H1 (cell line): ENCODE measurements around the gene BCAR1. TPM values are rescaled to one million over a fixed set of nuclear protein-coding genes. Genes with fewer than 3 reads are reported as not detected.

Experiments used
- CTCF ChIA-PET: fragments of 300-600 bp; sonication (Branson Sonifier 250); formaldehyde crosslinking; loops from one replicate; lab custom pipeline; 2021; ENCODE audit not compliant: partially characterized antibody; lab: Charles Lee
- POLR2A ChIA-PET: fragments of 300-600 bp; sonication (Branson Sonifier 250); formaldehyde crosslinking; loops from one replicate; lab custom pipeline; 2021; ENCODE audit warnings: inconsistent platforms; ENCODE audit not compliant: partially characterized antibody; lab: Charles Lee
- DNase-seq, 2 experiments: peaks; one replicate each; pipeline versions ENCODE4 v3.0.0 to v3.0.0-alpha.2; 2010 to 2022; ENCODE audit warnings: low spot score in 2 of 2, low read depth in 1 of 2, mixed read lengths in 1 of 2
- FAIRE-seq: peaks from 2 replicates; lab custom pipeline; 2011; peaks lifted over from hg19 to GRCh38; lab: Jason Lieb, UNC
- H2AFZ ChIP-seq: 2 replicates; pipeline ENCODE4 v1.8.1; 2012; ENCODE audit warnings: low read length, inconsistent platforms
- H2AK5ac ChIP-seq: 2 replicates; pipeline ENCODE4 v1.6.1; 2013; ENCODE audit warnings: low read depth, low read length
- H2BK120ac ChIP-seq: replicated peaks from 2 replicates; pipeline ENCODE3; 2013; ENCODE audit warnings: low read depth, low read length, inconsistent platforms
- H2BK12ac ChIP-seq: 2 replicates; pipeline ENCODE4 v1.6.1; 2013; ENCODE audit warnings: low read depth, low read length
- H2BK15ac ChIP-seq: 2 replicates; pipeline ENCODE4 v1.6.1; 2013; ENCODE audit warnings: low read length
- H2BK20ac ChIP-seq: 2 replicates; pipeline ENCODE4 v1.6.1; 2013; ENCODE audit warnings: low read length
- H2BK5ac ChIP-seq: 2 replicates; pipeline ENCODE4 v1.6.1; 2013; ENCODE audit warnings: low read depth, low read length
- H3K14ac ChIP-seq: 2 replicates; pipeline ENCODE4 v1.6.1; 2013; ENCODE audit warnings: inconsistent platforms; ENCODE audit not compliant: insufficient read length
- H3K18ac ChIP-seq: 2 replicates; pipeline ENCODE4 v1.6.1; 2013; ENCODE audit warnings: low read length; ENCODE audit errors: extremely low read depth
- H3K23ac ChIP-seq: 2 replicates; pipeline ENCODE4 v1.6.1; 2013; ENCODE audit warnings: inconsistent platforms; ENCODE audit not compliant: insufficient read length
- H3K23me2 ChIP-seq: 2 replicates; pipeline ENCODE4 v1.6.1; 2013; ENCODE audit warnings: low read depth, low read length
- H3K27ac ChIP-seq: 2 replicates; pipeline ENCODE4 v1.6.1; 2011; ENCODE audit warnings: low read depth, low read length, inconsistent platforms
- H3K27me3 ChIP-seq, 4 experiments: replicated peaks in 1 of 4; 1 replicate in 1 of 4; 2 replicates in 3 of 4; pipeline versions ENCODE4 v1.6.1 to v1.8.1; 2011 to 2013; ENCODE audit warnings: low read length in 3 of 4, mild to moderate bottlenecking in 3 of 4, inconsistent platforms in 2 of 4, mixed read lengths in 2 of 4, moderate library complexity in 1 of 4; ENCODE audit not compliant: control insufficient read depth in 3 of 4, insufficient read depth in 3 of 4; ENCODE audit errors: extremely low read depth in 1 of 4
- H3K36me3 ChIP-seq, 4 experiments: 2 replicates each; pipeline versions ENCODE4 v1.6.1 to v1.8.1; 2011 to 2013; ENCODE audit warnings: mild to moderate bottlenecking in 4 of 4, low read length in 3 of 4, moderate library complexity in 2 of 4, control low read depth in 1 of 4, inconsistent platforms in 1 of 4; ENCODE audit not compliant: insufficient read depth in 4 of 4, control insufficient read depth in 2 of 4
- H3K4ac ChIP-seq: replicated peaks from 2 replicates; pipeline ENCODE3; 2013; ENCODE audit warnings: low read length, low read depth, mixed read lengths, inconsistent platforms; ENCODE audit not compliant: insufficient read length
- H3K4me1 ChIP-seq, 4 experiments: replicated peaks in 1 of 4; 1 replicate in 1 of 4; 2 replicates in 3 of 4; pipeline versions ENCODE4 v1.6.1 to v1.8.1; 2011 to 2013; ENCODE audit warnings: low read length in 3 of 4, inconsistent platforms in 2 of 4, mixed read lengths in 1 of 4; ENCODE audit not compliant: insufficient read depth in 4 of 4, control insufficient read depth in 3 of 4
- H3K4me2 ChIP-seq, 2 experiments: 2 replicates each; pipeline versions ENCODE4 v1.6.1 to v1.8.1; 2011 to 2013; ENCODE audit warnings: low read depth in 2 of 2, low read length in 2 of 2, control low read depth in 1 of 2, inconsistent platforms in 1 of 2, mild to moderate bottlenecking in 1 of 2; ENCODE audit not compliant: insufficient read depth in 1 of 2
- H3K4me3 ChIP-seq, 4 experiments: fragments of 200-600, 300-600 bp in 1 of 4; sonication (generic), shearing (Covaris generic), sonication (Bioruptor Twin) in 1 of 4; 2 replicates each; pipeline versions ENCODE4 v1.5.1 to v1.8.1; 2011 to 2016; ENCODE audit warnings: low read length in 4 of 4, low read depth in 3 of 4, control low read depth in 2 of 4, inconsistent platforms in 2 of 4, mild to moderate bottlenecking in 2 of 4, mixed read lengths in 1 of 4, moderate library complexity in 1 of 4; ENCODE audit not compliant: insufficient read depth in 2 of 4; ENCODE audit errors: extremely low read depth in 1 of 4
- H3K56ac ChIP-seq: replicated peaks from 2 replicates; pipeline ENCODE3; 2013; ENCODE audit warnings: low read depth, mild to moderate bottlenecking, mixed read lengths, low read length, inconsistent platforms; ENCODE audit not compliant: insufficient read length
- H3K79me1 ChIP-seq: 2 replicates; pipeline ENCODE4 v1.6.1; 2013; ENCODE audit warnings: low read depth, low read length, control low read depth
- H3K79me2 ChIP-seq, 2 experiments: 2 replicates each; pipeline versions ENCODE4 v1.6.1 to v1.8.1; 2012 to 2013; ENCODE audit warnings: low read length in 2 of 2, mild to moderate bottlenecking in 2 of 2, inconsistent platforms in 1 of 2; ENCODE audit not compliant: insufficient read depth in 2 of 2, control insufficient read depth in 1 of 2
- H3K9ac ChIP-seq, 4 experiments: replicated peaks in 1 of 4; 1 replicate in 1 of 4; 2 replicates in 3 of 4; pipeline versions ENCODE4 v1.6.1 to v1.8.1; 2011 to 2013; ENCODE audit warnings: low read depth in 3 of 4, low read length in 3 of 4, control low read depth in 2 of 4, mild to moderate bottlenecking in 2 of 4, moderate library complexity in 2 of 4, inconsistent platforms in 1 of 4; ENCODE audit errors: extremely low read depth in 1 of 4
- H3K9me3 ChIP-seq, 2 experiments: 2 replicates each; pipeline versions ENCODE4 v1.6.1 to v1.8.1; 2012 to 2013; ENCODE audit warnings: mild to moderate bottlenecking in 2 of 2, moderate library complexity in 2 of 2, control low read depth in 1 of 2, inconsistent platforms in 1 of 2, low read depth in 1 of 2, low read length in 1 of 2, mixed read lengths in 1 of 2; ENCODE audit not compliant: insufficient read depth in 2 of 2
- H4K20me1 ChIP-seq, 2 experiments: replicated peaks in 1 of 2; 2 replicates each; pipeline versions ENCODE3 to v1.8.1; 2011 to 2013; ENCODE audit warnings: inconsistent platforms in 2 of 2, low read length in 2 of 2, mild to moderate bottlenecking in 1 of 2; ENCODE audit not compliant: insufficient read depth in 2 of 2, control insufficient read depth in 1 of 2
- H4K5ac ChIP-seq: 2 replicates; pipeline ENCODE4 v1.6.1; 2013; ENCODE audit warnings: low read length, low read depth, mixed read lengths, inconsistent platforms; ENCODE audit not compliant: insufficient read length
- H4K8ac ChIP-seq: 2 replicates; pipeline ENCODE4 v1.8.0; 2013; ENCODE audit warnings: mild to moderate bottlenecking, moderate library complexity, low read length, inconsistent platforms; ENCODE audit not compliant: insufficient read depth; ENCODE audit errors: extremely low read depth
- H4K91ac ChIP-seq: replicated peaks from 2 replicates; pipeline ENCODE3; 2013; ENCODE audit warnings: low read length, mixed read lengths, inconsistent platforms; ENCODE audit not compliant: insufficient read length
- BRCA1 ChIP-seq: IDR thresholded peaks from 2 replicates; pipeline ENCODE4 v1.6.1; 2012; ENCODE audit warnings: low read depth, low read length, improper control_type of control experiment
- CHD2 ChIP-seq: IDR thresholded peaks from 2 replicates; pipeline ENCODE4 v1.6.1; 2012; ENCODE audit warnings: low read length, improper control_type of control experiment
- CTCF ChIP-seq, 3 experiments: IDR thresholded peaks; 1 replicate in 2 of 3; 2 replicates in 1 of 3; pipeline versions ENCODE4 v1.5.1 to v1.6.1; 2011; ENCODE audit warnings: low read length in 3 of 3, mild to moderate bottlenecking in 3 of 3, inconsistent platforms in 2 of 3, low read depth in 1 of 3, moderate library complexity in 1 of 3; ENCODE audit not compliant: insufficient read depth in 1 of 3; ENCODE audit errors: control extremely low read depth in 1 of 3
- NRF1 ChIP-seq: IDR thresholded peaks from 2 replicates; pipeline ENCODE4 v1.6.1; 2011; ENCODE audit warnings: mild to moderate bottlenecking, low read depth, low read length, improper control_type of control experiment
- PHF8 ChIP-seq: fragments of 200-600 bp; sonication (generic); conservative IDR thresholded peaks from 2 replicates; pipeline ENCODE4 v1.7.1; 2012; ENCODE audit warnings: low read depth, mild to moderate bottlenecking, inconsistent platforms, low read length, moderate library complexity
- POU5F1 ChIP-seq: IDR thresholded peaks from 2 replicates; pipeline ENCODE4 v1.6.1; 2011; ENCODE audit warnings: low read depth, mild to moderate bottlenecking, low read length, moderate library complexity
- RAD21 ChIP-seq, 2 experiments: IDR thresholded peaks in 1 of 2; conservative IDR thresholded peaks in 1 of 2; 2 replicates each; pipeline ENCODE4 v1.6.1; 2011; ENCODE audit warnings: low read depth in 2 of 2, low read length in 2 of 2, improper control_type of control experiment in 1 of 2, inconsistent platforms in 1 of 2, mild to moderate bottlenecking in 1 of 2, moderate library complexity in 1 of 2
- RFX5 ChIP-seq: IDR thresholded peaks from 2 replicates; pipeline ENCODE4 v1.6.1; 2011; ENCODE audit warnings: low read depth, low read length, improper control_type of control experiment, borderline replicate concordance
- SIRT6 ChIP-seq: IDR thresholded peaks from one replicate; pipeline ENCODE4 v1.7.1; 2012; ENCODE audit warnings: low read length, inconsistent platforms
- SP2 ChIP-seq: IDR thresholded peaks from 2 replicates; pipeline ENCODE4 v1.6.1; 2012; ENCODE audit warnings: mild to moderate bottlenecking, low read length, inconsistent platforms
- WGBS, 2 experiments: shearing (Covaris generic) in 1 of 2; methylation state at CpG; one replicate each; pipeline versions ENCODE4 v1.1.6 to v1.1.7; 2013 to 2015; ENCODE audit warnings: low lambda C conversion rate in 2 of 2, mixed read lengths in 2 of 2, inconsistent platforms in 1 of 2, low coverage in 1 of 2, missing lambda C conversion rate in 1 of 2; ENCODE audit not compliant: insufficient replicate concordance in 2 of 2, insufficient coverage in 1 of 2, insufficient read length in 1 of 2; ENCODE audit errors: extremely low coverage in 1 of 2, missing lambda C conversion rate in 1 of 2; 5-methylcytosine and 5-hydroxymethylcytosine counted together
- polyA plus RNA-seq, 7 experiments: library from polyadenylated mRNA; depleted of rRNA in 3 of 7; stranded (reverse) in 5 of 7; unstranded in 2 of 7; fragments of >200 nt in 5 of 7; fragments of 200-250 nt in 2 of 7; gene quantifications; 1 replicate in 5 of 7; 2 replicates in 1 of 7; 4 replicates in 1 of 7; pipeline versions ENCODE4 v1.2.1 to v1.2.3, GENCODE V29; 2011 to 2013; ENCODE audit warnings: missing spikeins in 2 of 7, mixed read lengths in 2 of 7
- total RNA-seq: library from RNA; stranded (reverse); fragmentation: NEBNext Ultra II Directional; extraction: Animal tissue kit (Norgen Biotek cat#: 25700); gene quantifications from 2 replicates; pipeline ENCODE4 v1.2.1, GENCODE V29; 2021
- TF ChIP-seq, protein P1 (sequence below): IDR thresholded peaks from 2 replicates; pipeline ENCODE4 v1.6.1; 2012; ENCODE audit warnings: inconsistent platforms

Gene BCAR1
- total and polyA plus RNA-seq, 2 of the 8 experiments (the other 6 are each of a cell fraction or from before 2014, with no cell fraction given), result 59.8 to 105 TPM

- ChIA-PET POLR2A (interaction anchor here (1.1 kb wide), 1 partner anchor 299 kb away, joined by 3 read pairs; no protein-coding TSS in a partner anchor), CTCF (interaction anchor here (1.2 to 15.0 kb wide), 4 partner anchors 9 to 424 kb away, joined by 3 to 157 read pairs (median 7); no protein-coding TSS in a partner anchor)
- Histone ChIP-seq H2BK12ac (no peak overlapping the region), H3K4me1 (no peaks in the 10 kb centered on the region), H2AK5ac (no peak overlapping the region), H3K4ac (no peak overlapping the region), H3K9me3 (no peaks in the 10 kb centered on the region), H3K27me3 (no peaks in the 10 kb centered on the region), H2BK120ac (no peak overlapping the region), H3K23ac (no peak overlapping the region), H3K36me3 (no peaks in the 10 kb centered on the region), H3K18ac (no peak overlapping the region), H3K23me2 (no peaks in the 10 kb centered on the region), H3K79me1 (no peaks in the 10 kb centered on the region), H3K9ac (no peak overlapping the region), H2BK15ac (peak overlapping the region; percentile 46; the same call in 1 of the 2 replicates), H4K8ac (peak overlapping the region; percentile 25; the same call in 1 of the 2 replicates), H4K5ac (no peak overlapping the region), H3K56ac (no peak overlapping the region), H3K4me2 (no peak overlapping the region), H2AFZ (no peak overlapping the region), H2BK20ac (no peak overlapping the region), H3K14ac (no peak overlapping the region), H4K20me1 (no peaks in the 10 kb centered on the region), H2BK5ac (no peak overlapping the region), H3K27ac (no peak overlapping the region), H4K91ac (no peak overlapping the region), H3K4me3 (no peak overlapping the region), H3K79me2 (no peaks in the 10 kb centered on the region)
- FAIRE-seq, result no peak
- DNase-seq, result no peak
- WGBS, 2 experiments, result 94% methylated on average over 11 of the region's 11 CpGs; no CpG with 5 or more reads in 1 of the 2 experiments
- no peak for TF ChIP-seq CTCF (IDR thresholded peaks at IDR 0.05; ENCODE audit: control extremely low read depth in 1 of 3, insufficient read depth in 1 of 3, low read depth in 1 of 3, low read length in 3 of 3)
- no peak for TF ChIP-seq PHF8
- TF ChIP-seq NRF1, result no peak
- TF ChIP-seq RAD21 (IDR thresholded peaks at IDR 0.05 in 1 of 2, conservative IDR thresholded peaks at IDR 0.05 in 1 of 2; ENCODE audit: low read depth in 2 of 2, low read length in 2 of 2), result no peak
- TF ChIP-seq POU5F1, result no peak
- TF ChIP-seq SIRT6, result no peak
- no peak for TF ChIP-seq CHD2
- TF ChIP-seq, protein P1, sequence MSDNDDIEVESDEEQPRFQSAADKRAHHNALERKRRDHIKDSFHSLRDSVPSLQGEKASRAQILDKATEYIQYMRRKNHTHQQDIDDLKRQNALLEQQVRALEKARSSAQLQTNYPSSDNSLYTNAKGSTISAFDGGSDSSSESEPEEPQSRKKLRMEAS, result no peak
- TF ChIP-seq SP2, result no peak
- TF ChIP-seq BRCA1, result no peak
- TF ChIP-seq RFX5, result no peak
Measured at GRCh38 chr16:75217389-75217851, 34.0 kb downstream of the BCAR1 start.
